ENCODE data around the gene OR4C11. TPM values are rescaled to one million over a fixed set of nuclear protein-coding genes. Genes with fewer than 3 reads are reported as not detected.

Gene OR4C11
- total and polyA plus RNA-seq, 2 of the 4 experiments (the other 2 are of a cell fraction): not detected

DNA sequence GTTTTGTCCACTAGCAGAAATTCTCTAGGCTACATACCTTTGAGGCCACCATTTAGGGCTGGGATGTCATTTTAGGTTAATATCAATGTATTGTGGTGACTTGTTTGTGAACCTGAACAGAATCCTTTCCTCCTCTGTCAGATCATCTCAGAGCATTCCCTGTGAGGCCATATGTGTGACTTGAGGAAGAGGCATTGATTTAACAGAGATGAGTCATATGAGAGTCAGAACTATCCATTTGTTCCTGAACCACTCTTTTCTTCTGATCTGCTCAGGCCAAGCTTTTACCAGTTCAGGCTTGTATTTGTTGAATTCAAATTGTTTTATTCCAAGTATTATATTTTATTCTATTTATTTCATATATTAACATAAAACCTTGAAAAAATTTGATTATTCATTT is 47.7 kb upstream of the OR4C11 start:
- no peak overlapping the region for H3K23ac ChIP-seq (ENCODE audit: low read depth, low read length)
- no peak overlapping the region for H2AFZ ChIP-seq (replicated peaks; ENCODE audit: low read length, poor library complexity)
- H4K5ac ChIP-seq (ENCODE audit: low read depth, low read length): no peak overlapping the region
- H3K9ac ChIP-seq (ENCODE audit: low read depth, low read length): no peak overlapping the region
- no peak overlapping the region for H3K18ac ChIP-seq (ENCODE audit: low read depth, low read length)
- H2BK15ac ChIP-seq (ENCODE audit: low read depth, low read length): no peak overlapping the region
- ATAC-seq (ENCODE audit: low read depth) (no peak), DNase-seq (no peak)
- no TSS peak for BruUV-seq (replicated peaks)
- no peaks in the 10 kb centered on the region for H3K27me3 ChIP-seq (ENCODE audit: control insufficient read depth, insufficient read depth, low read length)
- no peaks in the 10 kb centered on the region for H3K4me1 ChIP-seq (ENCODE audit: control insufficient read depth, insufficient read depth, low read length)
- H4K20me1 ChIP-seq (ENCODE audit: insufficient read depth, low read length): no peaks in the 10 kb centered on the region
- no peak overlapping the region for H3K14ac ChIP-seq (replicated peaks; ENCODE audit: low read depth, low read length)
- POLR2A ChIA-PET (ENCODE audit: unreplicated experiment): no interaction called here
- H3K27ac ChIP-seq (ENCODE audit: insufficient read depth, low read length): no peak overlapping the region
- H2AK9ac ChIP-seq (replicated peaks; ENCODE audit: low read depth, low read length, poor library complexity): no peak overlapping the region
- no peaks in the 10 kb centered on the region for H3K9me1 ChIP-seq (ENCODE audit: insufficient read depth, low read length)
- H2BK120ac ChIP-seq (ENCODE audit: low read depth, low read length): no peak overlapping the region
- H3K4me2 ChIP-seq (ENCODE audit: low read depth, low read length): no peak overlapping the region
- no peak overlapping the region for H2AK5ac ChIP-seq (ENCODE audit: low read depth, low read length)
- H4K91ac ChIP-seq (ENCODE audit: insufficient read depth, low read depth, low read length): no peak overlapping the region
- no peak overlapping the region for H3K4ac ChIP-seq (ENCODE audit: low read depth, low read length)
- intact Hi-C loops (cut with micrococcal nuclease): no loop called here
- no peak overlapping the region for H2BK5ac ChIP-seq (ENCODE audit: low read depth, low read length, poor library complexity, severe bottlenecking)
- no peak overlapping the region for H3K4me3 ChIP-seq (ENCODE audit: insufficient read depth, low read depth, low read length)
- TF ChIP-seq FOS (IDR thresholded peaks at IDR 0.05; ENCODE audit: low read depth, low read length) (no peak), MAZ (IDR thresholded peaks at IDR 0.05; ENCODE audit: borderline replicate concordance, low read depth, low read length) (no peak)
- H3K79me1 ChIP-seq (ENCODE audit: low read depth in 1 of 2, low read length in 2 of 2): no peaks in the 10 kb centered on the region
- H3K9me3 ChIP-seq (ENCODE audit: control insufficient read depth, insufficient read depth, low read length): peaks cover 4% of the 10 kb centered on the region
- H4K8ac ChIP-seq (ENCODE audit: low read depth in 2 of 2, low read length in 2 of 2): no peak overlapping the region
- no peaks in the 10 kb centered on the region for H3K36me3 ChIP-seq (ENCODE audit: control insufficient read depth, insufficient read depth, low read length)
- CTCF ChIA-PET: no interaction called here
- H3K56ac ChIP-seq (ENCODE audit: extremely low read depth, insufficient read depth, low read length): no peak overlapping the region
- H2BK20ac ChIP-seq (ENCODE audit: low read depth, low read length): no peak overlapping the region
- in situ Hi-C loops (cut with MboI; ENCODE audit: low sequenced_read_pairs): no loop called here
- dilution Hi-C loops (cut with HindIII; ENCODE audit: low sequenced_read_pairs, unreplicated experiment): no loop called here
